HepG2 (cell line): ENCODE results near the gene ZNF492. TPM values are rescaled to one million over a fixed set of nuclear protein-coding genes. Genes with fewer than 3 reads are reported as not detected.
"Not testable (repeated sequence)": the region's sequence is repeated elsewhere in the genome, so short reads cannot be mapped to it uniquely, and the experiment has no call there.

Experiments used
- ATAC-seq: fragments of 200-7000 bp; cut with Tn5 transposase; 3 replicates; pipeline ENCODE4 v1.9.1; 2020; ENCODE audit warnings: mild to moderate bottlenecking, moderate library complexity
- Bru-seq: library from RNA; stranded (reverse); fragments of 400-500 nt; gene quantifications from one replicate; lab custom pipeline; 2021; lab: Mats Ljungman, UMichigan
- BruChase-seq, 2 experiments: library from RNA; stranded (reverse); fragments of 400-500 nt; gene quantifications; one replicate each; lab custom pipeline; 2021; lab: Mats Ljungman, UMichigan
- BruUV-seq: library from RNA; stranded (reverse); fragments of 400-500 nt; replicated peaks from 2 replicates; lab custom pipeline; 2021; lab: Mats Ljungman, UMichigan
- CTCF ChIA-PET: fragments of 300-600 bp; formaldehyde crosslinking; extraction: SDS; loops from one replicate; lab custom pipeline; 2021; ENCODE audit warnings: low total read pairs, inconsistent platforms, low intra/inter-chr PET ratio; lab: Yijun Ruan, JAX
- POLR2A ChIA-PET: fragments of 350-600 bp; sonication (Branson Sonifier 250); formaldehyde crosslinking; loops from one replicate; lab custom pipeline; 2020; ENCODE audit warnings: antibody characterized with exemption, inconsistent platforms; lab: Yijun Ruan, JAX
- DNase-seq: peaks from one replicate; pipeline ENCODE4 v3.0.0-alpha.2; 2015; ENCODE audit warnings: low spot score
- FAIRE-seq: peaks from 3 replicates; lab custom pipeline; 2011; peaks lifted over from hg19 to GRCh38; lab: Jason Lieb, UNC
- H2AFZ ChIP-seq: one replicate; pipeline ENCODE4 v1.6.1; 2011; ENCODE audit warnings: low read length, inconsistent platforms
- H3K27ac ChIP-seq: fragments of 300-600 bp; 3 replicates; pipeline ENCODE4 v1.8.0; 2011; ENCODE audit warnings: mixed run types, mild to moderate bottlenecking, mixed read lengths, low read length, inconsistent platforms; ENCODE audit not compliant: insufficient read depth; ENCODE audit errors: extremely low read length
- H3K27me3 ChIP-seq, 2 experiments: fragments of 200-600 bp in 1 of 2; 2 replicates in 1 of 2; 3 replicates in 1 of 2; pipeline versions ENCODE4 v1.6.0 to v1.8.0; 2011; ENCODE audit warnings: low read length in 2 of 2, mild to moderate bottlenecking in 2 of 2, moderate library complexity in 2 of 2, inconsistent platforms in 1 of 2; ENCODE audit not compliant: insufficient read depth in 2 of 2, control insufficient read depth in 1 of 2
- H3K36me3 ChIP-seq, 2 experiments: fragments of 200-600 bp in 1 of 2; replicated peaks in 1 of 2; 2 replicates in 1 of 2; 3 replicates in 1 of 2; pipeline versions ENCODE4 v1.5.1 to v1.8.0; 2011; ENCODE audit warnings: low read length in 2 of 2, inconsistent platforms in 1 of 2; ENCODE audit not compliant: insufficient read depth in 2 of 2, control insufficient read depth in 1 of 2
- H3K4me1 ChIP-seq: 2 replicates; pipeline ENCODE4 v1.5.1; 2012; ENCODE audit warnings: low read length, inconsistent platforms; ENCODE audit not compliant: insufficient read depth
- H3K4me2 ChIP-seq: 2 replicates; pipeline ENCODE4 v1.6.0; 2011; ENCODE audit warnings: low read depth, low read length, inconsistent platforms
- H3K4me3 ChIP-seq, 3 experiments: fragments of 200-600 bp in 1 of 3; sonication (generic), shearing (Covaris generic) in 1 of 3; replicated peaks in 1 of 3; 2 replicates each; pipeline ENCODE4 v1.5.1; 2011 to 2016; ENCODE audit warnings: low read length in 3 of 3, inconsistent platforms in 2 of 3, low read depth in 2 of 3, mild to moderate bottlenecking in 2 of 3, control low read depth in 1 of 3, mixed read lengths in 1 of 3; ENCODE audit not compliant: insufficient read depth in 1 of 3
- H3K79me2 ChIP-seq: one replicate; pipeline ENCODE4 v1.6.1; 2011; ENCODE audit warnings: low read length, inconsistent platforms; ENCODE audit not compliant: insufficient read depth
- H3K9ac ChIP-seq: 2 replicates; pipeline ENCODE4 v1.6.0; 2011; ENCODE audit warnings: mild to moderate bottlenecking, low read depth, low read length, inconsistent platforms; ENCODE audit not compliant: insufficient read depth
- H3K9me3 ChIP-seq: 2 replicates; pipeline ENCODE4 v1.5.1; 2012; ENCODE audit warnings: mild to moderate bottlenecking, low read length
- H4K20me1 ChIP-seq: 2 replicates; pipeline ENCODE4 v1.6.0; 2011; ENCODE audit warnings: inconsistent platforms, mild to moderate bottlenecking, low read length, moderate library complexity; ENCODE audit not compliant: insufficient read depth
- CEBPG ChIP-seq: IDR thresholded peaks from 2 replicates; pipeline ENCODE4 v1.6.1; 2016
- GABPB1 ChIP-seq: IDR thresholded peaks from 2 replicates; pipeline ENCODE4 v1.6.1; 2016; ENCODE audit warnings: mild to moderate bottlenecking, missing genetic modification reagents, moderate library complexity, missing compliant biosample characterization
- KDM5B ChIP-seq: sonication (generic); formaldehyde crosslinking; IDR thresholded peaks from 2 replicates; pipeline ENCODE4 v1.4.0; 2020; ENCODE audit warnings: missing genetic modification reagents, mild to moderate bottlenecking, borderline replicate concordance
- KMT2A ChIP-seq: sonication (generic); formaldehyde crosslinking; IDR thresholded peaks from 2 replicates; pipeline ENCODE4 v1.4.0; 2020; ENCODE audit warnings: missing genetic modification reagents
- MAFF ChIP-seq: IDR thresholded peaks from 2 replicates; pipeline ENCODE4 v1.6.1; 2011; ENCODE audit warnings: low read depth, low read length, improper control_type of control experiment
- ZNF329 ChIP-seq: sonication (generic); formaldehyde crosslinking; IDR thresholded peaks from 2 replicates; pipeline ENCODE4 v1.9.0; 2021; ENCODE audit warnings: low read depth, mild to moderate bottlenecking, missing genetic modification reagents
- ZNF572 ChIP-seq: sonication (generic); formaldehyde crosslinking; IDR thresholded peaks from 2 replicates; pipeline ENCODE4 v1.5.1; 2020; ENCODE audit warnings: mild to moderate bottlenecking, missing genetic modification reagents
- ZNF615 ChIP-seq: sonication (generic); formaldehyde crosslinking; IDR thresholded peaks from 2 replicates; pipeline ENCODE4 v1.5.0; 2020; ENCODE audit warnings: mild to moderate bottlenecking, missing genetic modification reagents, borderline replicate concordance
- WGBS: methylation state at CpG from one replicate; pipeline ENCODE4 v1.1.6; 2017; ENCODE audit warnings: low lambda C conversion rate; 5-methylcytosine and 5-hydroxymethylcytosine counted together
- in situ Hi-C: cut with HindIII; loops from 2 replicates; pipeline ENCODE4 v1.10.0; 2017; ENCODE audit warnings: low pct_unique_long_range_greater_than_20kb; ENCODE audit not compliant: extremely low pct_ligation_motif_present
- intact Hi-C: fragments of 100-400 bp; cut with micrococcal nuclease; formaldehyde crosslinking; loops from one replicate; pipeline ENCODE4 v1.10.0; 2022; ENCODE audit not compliant: unreplicated experiment
- long read RNA-seq, 2 experiments: library from RNA in 1 of 2; library from polyadenylated mRNA in 1 of 2; stranded (forward) in 1 of 2; unstranded in 1 of 2; transcript quantifications; one replicate each; pipeline ENCODE4 v2.0.0, GENCODE V29; 2019 to 2022
- polyA minus RNA-seq, 3 experiments: library from RNA; depleted of rRNA, polyadenylated mRNA; stranded (reverse); fragments of >200 nt; gene quantifications; 2 replicates each; pipeline ENCODE4 v1.2.3, GENCODE V29; 2011; ENCODE audit warnings: low replicate concordance in 1 of 3
- polyA plus RNA-seq, 8 experiments: library from polyadenylated mRNA; depleted of rRNA in 3 of 8; stranded (reverse) in 7 of 8; unstranded in 1 of 8; fragments of >200 nt; fragmentation: Illumina TruSeq in 4 of 8; extraction: Trizol in 4 of 8; gene quantifications; 2 replicates each; pipeline versions ENCODE4 v1.2.1 to v1.2.3, GENCODE V29; 2011 to 2016; ENCODE audit warnings: low read depth in 4 of 8, missing spikeins in 1 of 8, mixed read lengths in 1 of 8; ENCODE audit not compliant: insufficient read depth in 1 of 8
- total RNA-seq, 5 experiments: library from RNA; depleted of rRNA; stranded (reverse); fragments of >200 nt; fragmentation: Illumina TruSeq; extraction: Trizol; gene quantifications; 2 replicates each; pipeline ENCODE4 v1.2.3, GENCODE V29; 2016; ENCODE audit warnings: low read depth in 1 of 5

The ZNF492 gene
- total RNA-seq (2016; rRNA removed; fragmentation: Illumina TruSeq; extraction: Trizol): not detected in 2 replicates
- total RNA-seq (2016; cell fraction: cytosol; rRNA removed; fragmentation: Illumina TruSeq; extraction: Trizol; ENCODE audit: low read depth): not detected in 2 replicates
- total RNA-seq (2016; cell fraction: insoluble cytoplasmic fraction; rRNA removed; fragmentation: Illumina TruSeq; extraction: Trizol): not detected in 2 replicates
- total RNA-seq (2016; cell fraction: membrane; rRNA removed; fragmentation: Illumina TruSeq; extraction: Trizol): not detected in 2 replicates
- total RNA-seq (2016; cell fraction: nucleus; rRNA removed; fragmentation: Illumina TruSeq; extraction: Trizol): not detected in 2 replicates
- not detected in 2 replicates for polyA plus RNA-seq (2011; rRNA removed)
- polyA plus RNA-seq (2011; cell fraction: cytosol; rRNA removed): not detected in 2 replicates
- polyA plus RNA-seq (2011; cell fraction: nucleus; rRNA removed): not detected in 2 replicates
- polyA plus RNA-seq (2012): not detected in 2 replicates
- not detected in 2 replicates for polyA plus RNA-seq (2016; cell fraction: cytosol; fragmentation: Illumina TruSeq; extraction: Trizol; ENCODE audit: low read depth)
- not detected in 2 replicates for polyA plus RNA-seq (2016; cell fraction: insoluble cytoplasmic fraction; fragmentation: Illumina TruSeq; extraction: Trizol; ENCODE audit: low read depth)
- not detected in 2 replicates for polyA plus RNA-seq (2016; cell fraction: membrane; fragmentation: Illumina TruSeq; extraction: Trizol; ENCODE audit: low read depth)
- polyA plus RNA-seq (2016; cell fraction: nucleus; fragmentation: Illumina TruSeq; extraction: Trizol; ENCODE audit: insufficient read depth, low read depth): not detected in 2 replicates
- polyA minus RNA-seq (2011; rRNA and poly(A)+ RNA removed; ENCODE audit: low replicate concordance): not detected in 2 replicates
- not detected in 2 replicates for polyA minus RNA-seq (2011; cell fraction: cytosol; rRNA and poly(A)+ RNA removed)
- polyA minus RNA-seq (2011; cell fraction: nucleus; rRNA and poly(A)+ RNA removed): not detected in 2 replicates
- Bru-seq, nascent RNA: not detected
- BruChase-seq, experiment 1, labeled RNA remaining after a 6-hour chase: not detected
- not detected for BruChase-seq, experiment 2, labeled RNA remaining after a 2-hour chase
- long read RNA-seq, experiment 1: 0 reads
- long read RNA-seq, experiment 2: 0 reads

- 60% methylated on average over 26 of the region's 36 CpGs for WGBS
- peaks cover 68% of the 10 kb centered on the region for H3K9me3 ChIP-seq
- H3K27me3 ChIP-seq, H3K36me3 ChIP-seq, H3K4me2 ChIP-seq, H2AFZ ChIP-seq, H3K79me2 ChIP-seq, CTCF ChIA-PET, H3K27ac ChIP-seq, H3K4me3 ChIP-seq, ATAC-seq, POLR2A ChIA-PET, H3K9ac ChIP-seq, FAIRE-seq, in situ Hi-C loops, BruUV-seq, H3K4me1 ChIP-seq, DNase-seq, H4K20me1 ChIP-seq, intact Hi-C loops: not testable (repeated sequence)
Observed at GRCh38 chr19:22633706-22634449, at the start of gene ZNF492. ZNF492 (plus strand) TSS chr19:22634324; CDS start chr19:22653400, 19,076 bp downstream.

GRCh38 chr19:22595422-22595821 is 38.7 kb upstream of the ZNF492 start:
- no peak overlapping the region for H3K4me3 ChIP-seq
- H2AFZ ChIP-seq: no peak overlapping the region
- no peak for FAIRE-seq
- H3K4me1 ChIP-seq: no peaks in the 10 kb centered on the region
- BruUV-seq: no TSS peak
- in situ Hi-C loops (no loop called here), intact Hi-C loops (no loop called here)
- H3K27me3 ChIP-seq: no peaks in the 10 kb centered on the region
- 19% methylated on average over 9 of the region's 11 CpGs for WGBS
- ChIA-PET CTCF (no interaction called here), POLR2A (no interaction called here)
- no peaks in the 10 kb centered on the region for H4K20me1 ChIP-seq
- no peak overlapping the region for H3K27ac ChIP-seq
- ATAC-seq: no peak
- H3K4me2 ChIP-seq: no peak overlapping the region
- peaks cover 96% of the 10 kb centered on the region for H3K9me3 ChIP-seq
- H3K36me3 ChIP-seq: no peaks in the 10 kb centered on the region
- no peak for DNase-seq
- no peak overlapping the region for H3K9ac ChIP-seq
- no peaks in the 10 kb centered on the region for H3K79me2 ChIP-seq
- TF ChIP-seq KDM5B (CRISPR knock-in tag) (no peak), KMT2A (CRISPR knock-in tag) (no peak), ZNF572 (CRISPR knock-in tag) (no peak), GABPB1 (no peak), MAFF (no peak), ZNF329 (CRISPR knock-in tag) (no peak), ZNF615 (CRISPR knock-in tag) (no peak), CEBPG (CRISPR knock-in tag) (no peak)
